GM19239 (cell line): ENCODE measurements around the gene HCN3.

Experiments used
- DNase-seq: peaks from one replicate; pipeline ENCODE4 v3.0.0; 2011; ENCODE audit warnings: low spot score; ENCODE audit not compliant: insufficient read length
- FAIRE-seq: peaks from 2 replicates; lab custom pipeline; 2011; peaks lifted over from hg19 to GRCh38; lab: Jason Lieb, UNC

The HCN3 gene

DNA sequence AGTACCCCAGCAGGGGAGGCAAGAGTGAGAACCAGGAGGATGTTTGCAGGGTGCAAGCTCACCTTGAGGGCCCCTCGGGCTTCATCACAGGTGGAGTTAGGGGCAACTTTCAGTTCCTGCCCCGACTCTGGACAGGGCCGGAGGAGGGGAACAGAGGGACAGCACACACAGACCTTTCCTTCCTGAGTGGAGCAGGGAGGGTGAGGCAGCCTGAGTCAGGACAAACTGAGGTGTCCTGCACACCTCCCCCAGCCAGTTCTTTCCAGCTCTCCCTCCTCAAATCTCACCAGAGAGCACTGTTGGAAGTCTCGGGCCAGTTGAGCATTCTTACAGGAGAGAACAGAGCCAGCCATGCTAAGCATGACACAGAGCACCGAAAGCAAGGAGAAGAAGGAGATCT, 23.5 kb upstream of the HCN3 start:
- DNase-seq (no peak), FAIRE-seq (no peak)

DNA sequence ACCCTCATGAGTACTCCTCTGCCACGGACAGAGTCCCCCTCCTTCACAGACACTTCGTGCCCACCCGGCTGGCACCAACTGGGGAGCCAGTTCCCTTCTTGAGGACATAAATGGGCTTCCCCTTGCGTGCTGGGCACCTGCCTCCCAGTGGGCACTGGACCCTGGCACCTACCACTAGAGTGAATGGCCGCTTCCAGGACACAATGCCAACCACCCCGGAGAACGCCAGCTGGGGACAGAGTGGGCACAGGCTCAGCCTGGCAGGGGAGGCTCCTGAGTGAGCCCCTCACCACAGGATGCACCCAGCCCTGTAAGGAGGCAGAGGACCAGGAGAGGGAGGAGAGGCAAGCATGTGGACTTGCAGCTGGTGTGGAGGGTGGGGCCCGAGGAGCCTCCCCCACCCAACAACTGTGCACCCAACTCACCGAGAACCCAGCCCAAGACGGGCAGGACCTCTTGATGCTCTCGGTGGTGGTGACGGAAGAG, 23.0 kb upstream of the HCN3 start:
- DNase-seq (no peak), FAIRE-seq (no peak)

DNA sequence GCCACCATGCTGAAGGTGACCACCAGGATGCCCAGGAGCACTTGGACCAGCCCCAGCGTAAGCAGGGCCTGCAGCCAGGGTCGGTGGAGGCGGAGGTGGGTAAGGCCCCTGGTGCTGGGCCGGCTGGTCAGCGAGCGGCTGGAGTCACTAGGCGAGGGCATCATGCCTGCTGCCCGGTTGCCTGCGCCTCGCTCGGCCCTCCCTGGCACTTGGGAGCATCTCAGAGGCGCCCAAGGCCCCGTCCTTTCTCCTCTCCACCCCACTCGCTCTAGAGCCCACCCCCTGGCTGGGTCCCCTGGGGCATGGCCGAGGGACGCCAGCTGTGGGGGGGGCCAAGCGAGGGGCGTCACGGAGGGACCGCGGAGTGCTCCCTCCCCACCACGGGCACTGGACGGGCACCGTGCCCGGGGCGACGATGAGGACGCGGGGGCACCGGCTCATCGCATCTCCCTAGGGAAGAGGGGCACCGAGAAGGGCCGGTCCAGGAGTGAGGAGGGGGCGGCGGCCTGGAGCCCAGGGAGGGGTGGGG, 22.5 kb upstream of the HCN3 start:
- DNase-seq = no peak
- no peak for FAIRE-seq

DNA sequence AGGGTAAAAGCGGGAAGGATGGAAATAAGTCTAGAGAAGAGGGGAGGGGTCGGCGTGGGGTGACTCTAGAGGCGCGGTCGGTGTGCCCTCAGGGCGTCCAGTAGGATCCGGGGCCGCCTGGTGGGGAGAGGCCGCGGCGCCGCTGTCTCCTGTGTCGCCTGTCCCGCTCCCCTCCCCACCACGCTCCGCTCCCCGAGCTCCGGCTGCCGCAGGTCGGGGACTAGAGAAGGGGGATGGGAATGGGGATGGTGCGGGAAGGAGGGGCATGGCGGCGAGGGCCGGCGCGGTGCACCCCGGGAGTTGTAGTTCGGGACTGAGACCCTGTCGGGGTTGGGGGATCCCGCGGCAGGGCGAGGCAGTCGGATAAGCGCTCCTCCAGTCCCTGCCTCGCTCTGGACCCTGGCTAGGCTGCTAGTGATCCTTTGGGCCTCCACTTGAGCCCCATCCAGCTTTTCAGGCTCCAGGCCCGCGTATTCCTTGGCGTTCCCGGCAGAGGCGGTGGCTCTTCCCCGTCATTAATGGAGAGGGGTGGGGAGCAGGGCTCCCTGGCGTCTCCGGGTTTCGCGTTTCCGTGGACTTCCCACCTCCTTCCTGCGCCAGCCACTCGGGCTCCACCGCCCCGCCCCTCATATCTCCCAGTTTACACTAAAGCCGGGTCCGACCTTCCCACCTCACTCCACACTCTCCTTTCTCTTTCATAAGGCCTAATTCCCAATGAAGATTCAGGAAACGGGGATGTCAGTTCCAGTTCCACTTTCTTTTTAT, 21.8 kb upstream of the HCN3 start, which contains the start of gene ENTREP3:
Gene ENTREP3 (minus strand): TSS at position 241 of the 765 bp plus-strand sequence. CDS start 606 bp downstream, outside the sequence.
- peak; percentile 89 for FAIRE-seq
- DNase-seq = peak; percentile 93

DNA sequence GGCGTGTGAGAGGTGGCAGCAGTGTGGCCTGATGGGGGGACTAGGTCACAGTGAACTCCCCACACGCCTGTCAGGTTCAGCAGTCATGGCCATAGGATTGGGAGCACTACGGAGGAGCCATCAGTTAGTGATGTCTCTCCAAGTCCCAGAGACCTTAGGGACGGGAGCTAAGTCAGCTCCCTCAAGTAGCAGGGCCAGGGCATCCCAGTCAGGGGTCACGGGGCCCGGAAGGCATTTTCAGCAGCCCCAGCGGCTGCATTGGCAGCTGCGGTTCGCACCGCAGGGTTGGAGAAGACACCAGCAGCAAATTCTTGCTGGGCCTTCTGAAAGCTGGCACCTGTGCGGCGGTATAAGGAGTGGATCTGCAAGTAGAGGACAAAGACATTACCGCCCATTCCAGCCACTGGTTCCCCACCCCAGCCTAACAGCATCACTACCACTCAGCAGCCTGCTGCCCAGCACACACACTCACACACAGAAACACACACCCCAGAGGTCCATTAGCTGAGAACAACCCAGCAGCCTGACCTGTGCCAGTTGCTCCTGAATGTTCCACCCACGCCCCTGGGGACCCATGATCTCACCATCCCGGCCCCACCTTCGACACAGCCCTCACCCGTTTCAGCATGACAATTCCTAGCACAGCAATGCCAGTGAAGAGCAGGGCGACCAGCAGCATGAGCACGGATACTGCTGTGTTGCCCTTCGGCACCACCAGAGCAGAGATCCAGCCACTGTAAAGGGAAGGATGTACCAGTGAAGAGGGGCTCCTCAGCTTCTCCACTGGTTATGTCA, 21.0 kb upstream of the HCN3 start:
- DNase-seq (no peak), FAIRE-seq (no peak)

DNA sequence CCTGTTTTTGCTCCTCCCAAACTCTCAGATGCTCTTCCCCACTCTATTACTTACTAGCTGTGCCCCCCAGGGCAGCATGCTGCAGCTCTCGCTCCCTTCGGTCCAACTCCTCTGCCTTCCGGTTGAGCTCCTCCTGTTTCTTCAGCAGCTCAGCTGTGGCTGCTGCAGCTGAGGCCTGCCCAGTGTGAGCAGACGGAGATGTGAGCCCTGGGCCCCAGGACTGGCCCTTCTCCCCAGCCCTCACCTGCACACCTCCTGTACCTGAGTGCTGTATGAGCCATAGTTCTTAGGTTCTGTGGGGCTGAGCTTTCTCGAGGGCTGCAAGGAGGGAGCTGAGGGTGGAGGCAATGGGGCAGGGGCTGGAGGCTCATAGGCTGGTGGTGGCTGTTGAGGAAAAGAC, 17.0 kb upstream of the HCN3 start:
- FAIRE-seq = no peak
- no peak for DNase-seq

DNA sequence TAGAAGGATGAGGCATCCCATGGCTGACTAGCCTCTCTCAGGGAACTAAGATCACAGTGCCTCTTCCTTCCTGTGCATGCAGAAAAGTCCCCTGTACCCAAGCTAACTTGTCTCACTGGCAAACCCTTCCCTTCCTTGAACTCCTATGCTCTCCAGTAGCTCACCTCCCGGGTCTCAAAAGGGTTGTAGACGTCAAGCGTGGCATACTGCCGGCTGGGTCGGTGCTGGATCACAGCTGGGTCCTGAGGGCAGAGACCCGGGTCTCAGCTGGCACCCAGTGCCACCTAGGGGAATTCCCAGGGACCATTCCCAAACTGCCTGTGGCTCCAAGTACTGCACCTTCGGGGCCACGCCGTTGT, 15.8 kb upstream of the HCN3 start:
- no peak for DNase-seq

DNA sequence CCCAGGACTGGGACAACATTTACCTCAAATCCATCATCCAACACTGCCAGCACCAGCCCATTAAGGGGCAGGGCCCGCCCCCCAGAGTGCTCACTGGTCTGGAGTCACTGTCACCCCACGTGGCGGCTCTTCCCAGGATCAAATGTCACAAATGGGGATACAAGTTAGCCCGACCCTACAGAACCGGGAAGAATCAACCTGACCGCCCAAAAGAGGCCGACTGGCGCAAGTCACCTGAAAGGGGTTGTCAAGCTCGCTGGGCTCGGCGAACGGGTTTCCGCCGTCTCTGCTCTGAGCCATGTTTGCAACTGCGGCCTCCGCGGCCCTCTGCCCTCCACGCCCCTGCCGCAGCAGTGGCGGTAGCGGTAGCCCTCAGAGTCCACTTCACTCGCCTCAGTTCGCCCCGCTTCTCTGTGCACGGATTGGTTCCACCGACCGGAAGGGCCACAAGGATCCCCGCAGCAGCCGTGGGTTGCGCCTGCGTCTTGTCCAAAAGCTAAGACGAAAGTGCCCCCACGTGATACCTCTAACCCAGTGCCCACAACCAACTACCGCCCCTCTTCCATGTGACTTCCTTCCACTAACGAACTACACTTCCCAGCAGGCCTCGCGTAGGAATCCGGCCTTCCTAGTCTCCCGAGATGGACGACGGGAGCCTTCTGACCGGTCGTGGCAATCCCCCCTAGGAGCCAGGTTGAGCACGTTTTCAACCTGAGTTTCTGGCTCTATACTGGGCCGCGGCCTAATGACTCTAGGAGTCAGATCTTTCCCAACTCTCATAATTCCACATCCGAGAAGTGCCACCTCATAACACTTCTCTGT, 15.2 kb upstream of the HCN3 start, which contains the start of gene SCAMP3:
Gene SCAMP3 (minus strand): TSS at position 509 of the 822 bp plus-strand sequence. CDS start 209 bp downstream, at position 300.
- DNase-seq = peak; percentile 98

More for the DNA sequence above, 15.8 kb upstream of the HCN3 start:
- no peak for FAIRE-seq

DNA sequence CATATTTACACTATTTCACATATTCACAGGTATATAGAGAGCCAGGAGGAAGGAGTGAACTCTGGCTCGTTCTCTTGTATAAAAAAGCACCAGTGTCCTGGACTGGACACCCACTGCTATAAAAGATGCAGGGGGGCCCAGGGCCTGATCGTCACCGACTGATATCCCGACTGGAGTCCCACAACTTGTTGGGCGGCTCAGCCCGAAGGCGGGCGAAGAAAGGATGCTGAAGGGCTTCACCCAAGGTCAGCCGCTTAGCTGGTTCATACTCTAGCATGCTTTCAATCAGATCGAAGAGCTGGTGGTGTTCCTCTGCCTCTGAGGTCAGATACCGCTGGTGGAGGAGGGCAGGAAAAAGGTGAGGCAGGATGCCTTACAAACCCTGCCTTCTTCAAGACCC, 14.2 kb upstream of the HCN3 start:
- no peak for DNase-seq
- FAIRE-seq = no peak

More for the DNA sequence above, 15.2 kb upstream of the HCN3 start, which contains the start of gene SCAMP3:
- FAIRE-seq = peak; percentile 94

DNA sequence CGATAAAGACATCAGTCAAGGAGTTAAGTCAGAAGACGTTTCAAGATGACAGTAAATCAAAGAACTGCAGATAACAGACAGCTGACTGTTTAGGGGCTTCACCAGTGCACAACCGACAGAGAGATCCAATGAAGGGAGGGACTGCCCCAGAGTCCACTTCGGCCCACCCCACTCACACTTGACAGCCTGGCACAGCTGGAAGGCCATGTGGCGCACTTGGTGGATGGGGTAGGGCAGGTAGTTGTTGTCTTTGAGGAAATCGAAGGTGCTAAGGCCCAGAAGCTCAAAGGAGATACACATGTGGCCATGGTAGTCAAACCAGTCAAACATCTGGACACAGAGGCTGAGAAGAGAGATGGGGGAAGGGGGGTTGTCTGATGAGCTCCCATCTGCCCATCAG, 10.7 kb upstream of the HCN3 start:
- no peak for FAIRE-seq
- DNase-seq = no peak

DNA sequence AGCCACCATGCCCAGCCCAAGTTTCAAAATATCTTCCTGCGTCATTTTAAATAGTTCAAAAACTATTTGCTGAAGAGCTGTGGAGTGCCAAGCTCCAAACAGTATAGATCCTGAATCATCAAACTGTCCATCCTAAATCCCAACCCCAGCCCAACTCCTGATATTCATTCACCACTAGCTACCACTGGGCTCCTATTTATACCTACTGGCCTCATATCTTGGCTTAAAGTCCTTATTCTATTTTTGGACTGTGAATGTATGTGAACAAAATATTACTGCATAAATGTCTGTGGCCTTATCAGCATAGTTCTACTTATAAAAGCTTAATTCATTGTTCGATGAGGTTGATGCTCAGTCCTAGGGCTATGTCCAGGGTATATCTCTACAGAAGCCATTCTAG, 9.9 kb upstream of the HCN3 start:
- no peak for FAIRE-seq

DNA sequence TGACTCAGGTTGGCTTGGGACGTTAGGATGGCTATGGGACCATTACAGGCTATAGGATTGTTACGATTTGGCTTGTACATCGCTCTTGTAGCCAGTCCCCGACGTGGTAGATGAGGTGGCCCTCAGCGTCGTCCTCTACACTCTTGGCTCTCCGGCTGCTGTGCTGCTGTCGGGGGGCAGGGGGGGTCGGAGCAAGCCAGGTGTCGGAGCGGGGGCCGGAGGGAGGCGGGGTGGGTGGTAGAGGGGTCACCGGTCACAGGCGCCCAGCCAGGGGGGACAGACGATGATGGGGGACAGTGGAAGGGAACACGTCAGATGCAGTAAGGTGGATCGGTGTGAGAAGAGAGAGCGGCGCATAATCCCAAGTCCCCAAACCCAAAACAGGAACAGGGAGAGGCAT, 8.6 kb upstream of the HCN3 start:
- DNase-seq = no peak
- no peak for FAIRE-seq

More for the DNA sequence above, 9.9 kb upstream of the HCN3 start:
- DNase-seq = no peak

DNA sequence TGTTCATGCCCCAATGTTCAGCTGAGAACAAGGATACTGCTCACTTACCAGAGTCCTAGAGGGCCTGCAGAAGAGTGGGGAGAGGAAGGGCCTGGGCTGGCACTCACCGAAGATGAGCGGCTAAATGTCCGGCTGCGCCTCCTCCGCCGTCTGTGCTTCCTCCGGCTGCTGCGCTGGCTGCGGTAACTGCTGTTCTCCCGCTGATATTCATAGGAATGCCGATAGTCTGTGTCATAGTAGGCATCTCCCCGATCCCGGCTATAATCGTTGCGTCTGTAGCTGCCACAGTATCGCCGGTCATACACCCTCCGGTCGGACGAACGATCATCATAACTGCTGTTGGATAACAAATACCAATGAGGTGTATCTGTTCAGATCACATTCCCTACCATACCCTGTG, 7.9 kb upstream of the HCN3 start:
- FAIRE-seq (no peak), DNase-seq (no peak)

DNA sequence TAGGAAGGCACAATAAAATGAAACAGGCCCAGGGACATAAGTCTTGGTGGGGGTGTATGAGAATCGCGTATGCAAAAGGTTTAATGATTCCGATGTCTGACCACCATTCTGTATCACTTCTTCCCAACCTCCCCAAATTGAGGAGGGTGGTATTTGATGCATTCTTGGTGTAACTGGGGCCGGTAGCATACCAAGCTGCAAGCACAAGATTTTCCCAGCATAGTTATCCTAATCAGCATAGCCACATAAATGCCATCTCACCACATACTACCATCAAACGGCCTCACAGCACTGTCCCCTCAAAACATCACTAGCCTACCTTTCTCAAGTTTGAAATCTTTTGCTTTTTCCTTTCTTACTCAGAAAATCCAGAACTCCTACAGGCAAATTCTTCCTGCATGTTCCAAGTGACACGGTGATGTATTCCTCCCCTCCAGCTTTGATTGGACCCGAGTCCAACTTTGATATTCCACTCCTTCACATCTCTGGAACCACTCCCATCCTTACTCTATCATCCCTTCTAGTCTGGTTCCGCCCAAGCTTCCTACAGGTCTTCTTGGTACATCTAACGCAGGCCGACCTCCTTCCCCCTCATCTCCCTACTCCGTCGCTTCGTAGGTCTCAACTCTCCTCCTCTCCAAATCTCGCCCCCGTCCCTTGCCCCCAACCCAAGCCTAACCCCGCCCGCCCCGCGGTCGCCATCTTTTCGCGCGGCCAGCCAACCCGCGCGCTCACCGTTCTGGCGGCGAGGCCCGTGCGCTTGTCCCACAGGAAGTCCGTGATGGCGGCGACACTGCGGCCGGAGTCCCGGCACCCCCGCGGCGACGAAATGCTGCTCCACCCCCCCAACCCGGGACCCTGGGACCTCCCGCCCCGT, 4.6 kb upstream of the HCN3 start:
- peak; percentile 56 for DNase-seq
- FAIRE-seq = no peak

DNA sequence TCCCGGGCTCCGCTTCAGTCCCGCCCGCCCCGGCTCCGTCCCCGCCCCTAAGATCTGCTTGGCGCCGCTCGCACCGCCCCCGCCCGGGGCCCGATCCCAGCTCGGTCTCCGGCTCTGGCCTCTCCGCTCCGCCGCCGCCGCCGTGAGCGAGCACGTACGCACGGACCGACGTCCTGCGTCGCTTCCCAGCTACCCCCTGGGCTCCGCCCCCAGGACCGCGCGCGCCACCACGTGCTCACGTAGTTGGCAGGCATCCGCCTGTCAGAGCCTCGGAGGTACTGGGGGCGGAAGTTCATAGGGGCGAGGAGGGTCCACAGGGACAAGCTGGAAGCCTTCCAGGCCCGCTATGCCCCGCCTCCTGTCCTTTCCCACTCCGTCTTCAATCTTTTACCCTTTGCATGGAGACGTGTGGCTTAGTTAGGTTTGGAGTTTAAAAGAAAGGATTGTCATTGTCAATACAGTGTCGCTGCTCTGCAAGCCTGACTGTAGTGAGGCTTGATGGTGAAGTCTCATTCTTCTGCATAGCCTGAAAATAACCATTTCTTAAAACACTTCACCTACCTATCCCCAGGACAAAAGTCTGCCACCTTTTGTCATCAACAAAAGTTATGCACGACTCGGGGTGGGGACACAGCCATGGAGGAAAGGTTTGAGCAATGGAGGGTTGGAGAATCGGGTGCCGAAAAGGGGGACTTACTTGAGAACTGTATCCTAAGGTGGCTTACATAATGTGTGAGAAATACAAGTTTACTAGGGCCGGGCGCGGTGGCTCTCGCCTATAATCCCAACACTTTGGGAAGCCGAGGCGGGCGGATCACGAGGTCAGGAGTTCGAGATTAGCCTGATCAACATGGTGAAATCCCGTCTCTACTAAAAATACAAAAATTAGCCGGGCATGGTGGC, 3.7 kb upstream of the HCN3 start, which contains the start of gene CLK2:
Gene CLK2 (minus strand): TSS at position 162 of the 903 bp plus-strand sequence. CDS start 2,527 bp downstream, outside the sequence.
- peak; percentile 97 for FAIRE-seq
- DNase-seq = peak; percentile 94

DNA sequence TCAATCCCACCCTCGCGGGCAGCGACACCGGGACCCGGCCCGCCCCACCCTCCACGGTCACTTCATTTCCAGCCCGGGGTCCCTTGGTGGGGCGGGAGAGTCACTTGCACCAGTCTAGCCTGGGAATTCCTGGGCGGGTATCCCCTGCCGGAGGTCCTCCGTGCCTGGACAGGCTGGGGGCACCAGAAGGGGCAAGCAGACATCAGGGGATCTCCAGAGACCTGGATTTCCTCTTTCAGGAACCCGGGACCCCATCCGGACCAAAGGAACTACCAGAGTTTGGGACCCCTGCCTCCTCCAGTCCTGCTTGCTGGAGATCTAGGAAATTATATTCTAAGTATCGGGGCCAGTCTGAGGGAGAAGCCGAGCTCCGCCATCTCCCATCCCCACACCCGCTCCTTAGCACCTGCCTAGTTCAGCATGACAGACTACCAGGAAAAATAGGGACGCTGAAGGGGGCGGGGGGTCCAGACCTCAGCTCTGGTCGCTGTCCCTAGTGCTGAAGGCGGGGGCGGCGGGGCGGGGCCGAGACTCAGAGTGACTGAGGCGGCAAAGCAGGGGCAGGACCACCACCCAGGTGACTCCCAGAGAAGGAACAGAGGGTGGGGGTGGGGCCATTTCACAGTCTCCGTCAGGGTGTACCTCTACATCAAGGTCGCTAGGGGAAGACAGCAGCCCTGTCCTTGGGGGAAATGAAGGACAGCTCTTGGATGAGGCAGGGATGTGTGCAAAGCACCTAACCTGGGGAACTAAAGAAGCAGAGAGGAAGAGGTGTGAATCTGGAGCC, 832 bp downstream of the HCN3 start:
- FAIRE-seq (peak; percentile 11), DNase-seq (peak; percentile 69)

DNA sequence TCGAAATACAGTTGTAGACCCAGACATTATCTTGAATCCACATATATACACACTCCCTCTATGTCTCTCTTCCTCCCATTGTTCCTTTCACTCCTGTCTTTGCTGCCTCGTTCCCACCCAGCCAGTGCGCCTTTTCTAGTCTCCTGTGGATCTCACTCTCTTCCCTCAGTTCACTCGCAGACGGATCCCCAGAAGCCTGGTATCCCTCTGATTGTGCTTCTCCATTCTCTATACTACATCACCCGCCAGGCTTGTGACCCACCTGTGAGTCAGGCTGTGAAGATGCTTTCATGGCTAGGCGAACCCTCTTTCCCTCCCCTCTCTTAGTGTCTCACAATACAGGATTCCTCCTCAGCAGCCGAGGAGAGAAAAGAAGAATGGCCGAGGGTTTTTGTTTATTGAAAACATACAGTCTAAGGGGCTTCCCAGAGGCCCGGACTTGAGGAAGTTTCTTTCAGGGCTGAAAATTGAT, 1.5 kb downstream of the HCN3 start:
- FAIRE-seq (no peak), DNase-seq (no peak)
